ENCODE measurements around the gene ARL6IP6.
A peak's percentile ranks its signal among the peaks of the same experiment; 100 is the strongest.

DNA sequence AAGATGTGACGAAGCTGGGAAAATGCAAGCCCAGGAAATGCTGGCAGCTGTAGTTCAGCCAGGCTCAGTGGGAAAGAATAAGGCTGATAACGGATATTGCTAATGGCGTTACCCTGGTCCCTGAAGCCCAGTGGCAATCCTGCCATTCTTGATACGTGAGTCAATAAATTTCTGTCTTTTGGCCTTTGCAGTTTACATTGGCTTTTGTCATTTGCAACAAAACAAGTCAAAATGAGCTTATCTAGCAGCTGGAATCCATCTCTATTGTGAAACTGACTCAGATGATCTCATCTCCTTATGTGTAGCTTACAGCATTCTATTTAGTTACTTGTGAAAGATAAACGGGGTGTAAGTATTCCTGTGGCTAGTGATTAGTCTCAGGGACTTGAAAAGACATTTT lies 43.8 kb downstream of the ARL6IP6 start:
- TF ChIP-seq, protein P1, sequence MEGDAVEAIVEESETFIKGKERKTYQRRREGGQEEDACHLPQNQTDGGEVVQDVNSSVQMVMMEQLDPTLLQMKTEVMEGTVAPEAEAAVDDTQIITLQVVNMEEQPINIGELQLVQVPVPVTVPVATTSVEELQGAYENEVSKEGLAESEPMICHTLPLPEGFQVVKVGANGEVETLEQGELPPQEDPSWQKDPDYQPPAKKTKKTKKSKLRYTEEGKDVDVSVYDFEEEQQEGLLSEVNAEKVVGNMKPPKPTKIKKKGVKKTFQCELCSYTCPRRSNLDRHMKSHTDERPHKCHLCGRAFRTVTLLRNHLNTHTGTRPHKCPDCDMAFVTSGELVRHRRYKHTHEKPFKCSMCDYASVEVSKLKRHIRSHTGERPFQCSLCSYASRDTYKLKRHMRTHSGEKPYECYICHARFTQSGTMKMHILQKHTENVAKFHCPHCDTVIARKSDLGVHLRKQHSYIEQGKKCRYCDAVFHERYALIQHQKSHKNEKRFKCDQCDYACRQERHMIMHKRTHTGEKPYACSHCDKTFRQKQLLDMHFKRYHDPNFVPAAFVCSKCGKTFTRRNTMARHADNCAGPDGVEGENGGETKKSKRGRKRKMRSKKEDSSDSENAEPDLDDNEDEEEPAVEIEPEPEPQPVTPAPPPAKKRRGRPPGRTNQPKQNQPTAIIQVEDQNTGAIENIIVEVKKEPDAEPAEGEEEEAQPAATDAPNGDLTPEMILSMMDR (IDR thresholded peaks at IDR 0.05) = no peak
- TF ChIP-seq POLR2A (IDR thresholded peaks at IDR 0.05) = no peak
- no peak for TF ChIP-seq EP300 (IDR thresholded peaks at IDR 0.05)
- TF ChIP-seq POLR2AphosphoS5 (IDR thresholded peaks at IDR 0.05) = peak in 2 of 3 donors; percentile 42 to 54
